Hepatic stellate cell (primary cell): Measurements from ENCODE around the gene ZNF638.

Source experiments
- DNase-seq: peaks from one replicate; pipeline ENCODE4 v3.0.0; 2011; ENCODE audit warnings: low spot score

Gene ZNF638

GRCh38 chr2:71456617-71457016, 125.0 kb downstream of the ZNF638 start:
- DNase-seq: no peak

DNA sequence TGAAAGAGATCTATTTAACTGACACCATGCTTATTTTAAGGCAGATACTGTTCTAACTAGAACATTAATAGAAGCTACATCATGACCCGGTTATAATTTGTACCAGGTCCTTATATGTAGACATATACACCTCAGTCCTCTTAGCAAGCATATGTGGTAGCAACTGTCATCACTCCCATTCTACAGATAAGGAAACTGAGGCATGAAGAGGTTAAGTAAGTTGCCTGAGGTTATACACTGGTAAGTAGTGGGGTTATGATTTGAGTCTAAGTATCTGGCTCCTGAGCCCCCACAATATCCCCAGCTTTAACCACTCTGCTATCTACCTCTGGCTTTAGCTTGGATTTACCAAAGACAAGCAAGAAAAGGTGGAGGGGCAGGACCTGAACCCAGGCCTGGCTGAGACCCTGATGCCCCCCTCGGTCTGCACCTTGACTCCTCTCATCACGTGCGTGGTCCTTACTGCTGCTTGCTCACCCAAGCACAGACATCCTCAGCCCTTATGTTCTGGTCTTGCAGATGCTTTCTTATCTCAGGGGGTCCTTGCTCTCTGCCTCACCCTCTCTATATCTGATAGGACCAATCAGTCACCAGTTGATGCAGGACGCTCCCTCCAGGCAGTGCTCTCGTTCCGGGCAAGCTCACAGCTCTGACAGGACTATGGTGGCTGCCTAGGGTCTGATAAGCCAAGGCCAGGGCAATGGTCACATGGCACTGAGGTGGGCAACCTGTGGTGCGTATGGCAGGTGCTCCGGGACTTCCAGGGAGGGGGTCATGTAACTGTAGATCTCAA, 125.7 kb downstream of the ZNF638 start:
- DNase-seq: no peak

DNA sequence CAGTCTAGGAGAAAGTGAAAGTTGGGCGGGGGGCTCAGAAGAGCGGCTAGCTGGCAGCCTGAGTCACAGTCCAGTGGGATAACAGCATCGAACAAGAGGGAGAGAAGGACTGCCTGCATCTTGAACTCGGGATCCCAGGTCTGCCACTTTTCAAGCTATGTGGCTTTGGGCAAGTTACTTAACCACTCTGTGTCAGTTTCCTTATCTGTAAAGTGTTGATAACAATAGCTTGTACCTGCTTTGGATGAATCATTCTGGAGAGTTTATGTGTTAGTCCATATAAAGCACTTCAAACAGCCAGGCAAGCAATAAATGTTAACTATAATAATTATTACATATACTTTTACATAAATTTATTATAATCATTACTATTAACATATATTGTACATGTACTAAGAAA, 126.3 kb downstream of the ZNF638 start:
- no peak for DNase-seq

GRCh38 chr2:71458413-71459083, 127.0 kb downstream of the ZNF638 start:
- peak; percentile 74 for DNase-seq

GRCh38 chr2:71459084-71459431, 127.5 kb downstream of the ZNF638 start:
- no peak for DNase-seq

DNA sequence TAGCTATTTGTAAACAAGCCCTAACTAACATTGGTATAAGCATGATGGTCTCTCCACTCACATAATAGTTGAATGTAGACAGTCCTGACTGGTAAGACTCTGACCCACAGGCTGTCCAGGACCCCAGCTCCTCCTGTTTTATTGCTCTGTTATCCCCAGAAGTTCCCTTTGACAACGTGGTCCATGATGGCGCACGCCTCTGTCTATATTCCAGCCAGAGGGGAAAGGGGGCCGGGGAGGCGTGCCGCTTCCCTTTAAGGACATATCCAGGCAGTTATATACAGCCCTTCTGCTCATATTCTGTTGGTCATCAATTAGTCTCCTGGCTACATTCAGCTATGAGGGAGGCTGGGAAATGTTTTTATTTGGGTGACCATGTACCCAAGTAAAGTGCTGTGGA, 128.5 kb downstream of the ZNF638 start:
- no peak for DNase-seq

- peak; percentile 72 for DNase-seq
Measured at GRCh38 chr2:71460595-71461303, 129.2 kb downstream of the ZNF638 start.

DNA sequence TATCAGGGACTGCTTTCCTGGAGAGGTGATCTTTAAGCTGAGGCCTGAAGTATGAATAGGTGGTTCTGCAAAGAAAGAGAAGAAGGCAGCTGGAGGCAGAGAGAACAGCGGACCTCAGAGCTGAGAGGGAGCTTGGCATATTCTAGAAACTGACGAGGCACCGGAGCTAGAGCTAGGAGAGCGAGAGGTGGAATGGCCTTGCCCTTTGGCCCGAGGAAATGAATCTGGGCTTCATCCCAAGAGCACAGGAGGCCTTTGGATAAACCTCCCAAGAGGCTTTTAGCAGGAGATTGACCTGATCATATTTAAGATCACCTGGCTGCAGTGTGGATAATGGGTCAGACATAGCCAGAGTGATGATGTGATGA, 129.7 kb downstream of the ZNF638 start:
- no peak for DNase-seq

DNA sequence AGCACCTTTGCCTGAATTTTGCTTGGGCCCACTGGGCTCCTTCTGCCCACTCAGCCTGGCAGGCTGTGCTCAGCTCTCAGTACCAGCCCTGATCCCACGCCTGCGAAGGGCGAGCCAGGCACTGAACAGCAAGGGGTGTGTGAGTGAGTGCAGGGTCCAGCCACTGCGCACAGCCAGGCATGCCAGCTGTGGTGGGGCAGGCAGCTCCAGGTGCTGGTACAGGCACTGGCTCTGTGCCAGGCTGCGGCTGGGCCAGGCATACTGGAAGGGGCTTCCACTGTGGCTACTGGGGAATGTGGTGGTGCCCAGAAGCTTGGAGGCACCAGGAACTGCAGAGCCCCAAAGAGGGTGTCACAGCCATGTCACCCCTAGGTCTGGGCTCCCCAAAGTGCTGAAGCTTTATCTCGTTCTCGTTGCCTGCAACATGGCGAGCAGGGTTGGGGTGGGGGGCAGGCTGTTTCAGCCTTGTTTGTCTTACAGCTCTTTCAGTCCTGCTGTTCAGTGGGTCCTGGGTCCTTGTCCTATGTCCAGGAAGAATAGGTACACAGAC, 130.5 kb downstream of the ZNF638 start:
- no peak for DNase-seq

GRCh38 chr2:71462641-71463341, 131.2 kb downstream of the ZNF638 start:
- no peak for DNase-seq

DNA sequence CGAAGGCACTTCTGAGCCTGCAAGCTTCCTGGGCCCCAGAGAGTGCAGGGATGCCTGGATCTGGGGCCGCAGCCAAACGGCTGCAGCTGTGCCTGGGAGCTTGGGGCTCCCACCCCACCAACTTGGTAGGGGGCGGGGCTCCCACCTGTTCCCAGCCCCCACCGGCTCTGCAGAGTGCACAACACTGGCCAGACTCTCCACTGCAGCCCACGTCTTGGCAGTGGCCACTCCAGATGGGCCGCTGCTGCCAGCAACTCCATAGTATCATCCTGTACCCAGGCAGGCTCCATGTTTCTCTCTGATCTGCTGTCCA, 131.7 kb downstream of the ZNF638 start:
- DNase-seq: no peak

GRCh38 chr2:71464389-71464788, 132.8 kb downstream of the ZNF638 start:
- no peak for DNase-seq

DNA sequence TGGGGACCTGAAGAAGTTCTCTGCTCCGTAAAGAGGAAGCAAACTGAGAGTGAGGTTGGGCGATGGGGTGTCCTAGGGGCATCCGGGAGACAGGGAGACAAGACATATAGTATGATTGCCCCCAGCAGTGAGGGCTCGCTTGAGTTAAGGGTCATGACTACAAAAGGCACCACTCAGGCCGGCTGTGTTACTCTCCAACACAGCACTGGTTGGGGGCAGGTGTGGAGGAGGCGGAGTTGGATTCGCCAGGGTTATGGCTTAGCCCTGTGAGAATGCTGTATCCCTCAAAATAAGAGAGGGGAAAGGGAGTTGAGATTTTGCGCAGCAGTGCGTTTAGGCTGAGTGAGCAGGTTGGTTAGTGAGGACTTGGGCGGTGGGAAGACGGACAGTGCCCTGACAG, 133.8 kb downstream of the ZNF638 start:
- no peak for DNase-seq

DNA sequence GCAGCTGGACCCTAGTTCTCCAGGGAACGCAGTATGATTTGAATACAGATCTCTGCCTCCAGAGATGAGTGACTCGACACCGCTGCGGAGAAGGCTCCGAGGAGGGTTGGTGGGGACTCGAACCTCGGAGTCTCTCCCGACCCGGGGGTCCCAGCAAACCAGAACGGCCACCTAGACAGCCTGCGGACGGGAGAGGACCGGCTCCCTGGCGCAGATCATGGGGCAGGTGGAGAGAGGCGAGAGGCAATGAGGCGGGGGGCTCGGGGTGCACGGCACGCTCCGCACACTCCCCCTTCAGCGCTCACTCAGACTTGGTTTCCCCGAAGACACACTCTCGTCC, 134.3 kb downstream of the ZNF638 start:
- no peak for DNase-seq

DNA sequence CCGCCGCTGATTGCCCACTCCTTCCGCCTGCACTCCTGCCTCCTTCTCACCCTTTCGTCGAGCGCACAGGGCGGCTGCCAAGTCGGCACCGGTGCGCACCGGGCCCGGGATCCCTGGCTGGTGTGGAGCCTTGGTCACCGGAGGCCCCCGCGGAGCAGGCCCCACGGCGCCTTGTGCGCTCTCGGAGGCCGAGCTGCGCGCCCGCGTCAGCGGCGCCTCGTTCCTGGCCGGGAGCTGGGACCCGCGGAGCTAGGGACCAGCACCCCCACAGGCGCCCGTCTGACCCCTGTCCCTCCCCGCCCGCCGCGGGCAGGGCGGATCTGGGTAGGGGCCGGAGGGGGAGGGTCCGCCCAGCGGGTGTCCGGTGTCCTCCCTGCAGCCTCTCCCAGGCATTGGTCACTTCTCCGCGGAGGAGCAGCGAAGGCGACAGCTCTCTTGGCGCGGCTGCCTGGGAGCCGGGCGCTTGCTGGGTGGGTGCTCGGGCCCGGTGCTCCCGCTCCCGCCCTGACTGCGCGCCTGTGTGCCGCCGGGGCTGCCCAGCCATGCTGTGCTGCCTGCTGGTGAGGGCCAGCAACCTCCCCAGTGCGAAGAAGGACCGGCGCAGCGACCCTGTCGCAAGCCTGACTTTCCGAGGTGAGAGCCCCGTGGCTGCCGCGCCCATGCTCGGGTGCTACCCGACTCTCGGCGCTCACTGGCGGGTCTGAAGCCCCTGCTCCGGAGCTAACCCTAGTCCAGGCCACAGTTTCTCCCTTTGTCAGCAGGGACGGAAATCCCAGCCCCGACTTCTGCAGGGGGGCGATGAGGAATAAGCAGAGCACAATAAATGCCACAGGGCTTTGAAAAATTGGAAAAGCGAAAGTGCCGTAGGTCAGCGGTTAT, 135.0 kb downstream of the ZNF638 start:
- DNase-seq: peak; percentile 83

DNA sequence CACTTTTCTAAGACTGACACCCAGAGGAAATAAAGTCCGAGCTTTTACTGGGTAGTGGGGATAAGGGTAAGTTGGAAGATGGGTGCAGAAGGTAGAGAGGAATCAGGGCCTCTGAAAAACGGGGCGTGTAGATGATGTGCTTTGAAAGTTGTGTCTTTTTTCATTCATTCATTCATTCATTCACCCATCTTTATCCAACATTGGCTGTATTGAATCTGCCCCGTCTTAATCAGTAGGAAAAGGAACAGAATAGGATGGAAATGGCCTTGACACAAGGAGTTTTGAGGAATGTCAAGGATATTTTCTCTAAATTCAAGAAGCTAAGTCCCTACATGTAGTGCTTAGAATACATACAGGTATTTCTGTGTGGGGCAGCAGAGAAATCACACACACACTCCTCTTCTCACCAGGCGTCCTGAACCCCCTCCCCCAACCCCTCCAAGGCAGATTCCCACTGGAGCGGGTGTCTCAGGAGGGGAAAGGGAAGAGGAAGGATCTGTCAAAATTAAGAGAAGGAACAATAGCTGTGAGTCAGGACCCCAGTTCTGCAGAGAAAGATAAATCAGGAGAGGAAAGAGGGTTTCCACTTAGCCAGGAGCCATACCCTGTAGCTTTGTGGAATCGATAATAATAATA, 135.7 kb downstream of the ZNF638 start:
- DNase-seq: peak; percentile 23

- DNase-seq: no peak
Measured at GRCh38 chr2:71468279-71469015, 136.9 kb downstream of the ZNF638 start.

DNA sequence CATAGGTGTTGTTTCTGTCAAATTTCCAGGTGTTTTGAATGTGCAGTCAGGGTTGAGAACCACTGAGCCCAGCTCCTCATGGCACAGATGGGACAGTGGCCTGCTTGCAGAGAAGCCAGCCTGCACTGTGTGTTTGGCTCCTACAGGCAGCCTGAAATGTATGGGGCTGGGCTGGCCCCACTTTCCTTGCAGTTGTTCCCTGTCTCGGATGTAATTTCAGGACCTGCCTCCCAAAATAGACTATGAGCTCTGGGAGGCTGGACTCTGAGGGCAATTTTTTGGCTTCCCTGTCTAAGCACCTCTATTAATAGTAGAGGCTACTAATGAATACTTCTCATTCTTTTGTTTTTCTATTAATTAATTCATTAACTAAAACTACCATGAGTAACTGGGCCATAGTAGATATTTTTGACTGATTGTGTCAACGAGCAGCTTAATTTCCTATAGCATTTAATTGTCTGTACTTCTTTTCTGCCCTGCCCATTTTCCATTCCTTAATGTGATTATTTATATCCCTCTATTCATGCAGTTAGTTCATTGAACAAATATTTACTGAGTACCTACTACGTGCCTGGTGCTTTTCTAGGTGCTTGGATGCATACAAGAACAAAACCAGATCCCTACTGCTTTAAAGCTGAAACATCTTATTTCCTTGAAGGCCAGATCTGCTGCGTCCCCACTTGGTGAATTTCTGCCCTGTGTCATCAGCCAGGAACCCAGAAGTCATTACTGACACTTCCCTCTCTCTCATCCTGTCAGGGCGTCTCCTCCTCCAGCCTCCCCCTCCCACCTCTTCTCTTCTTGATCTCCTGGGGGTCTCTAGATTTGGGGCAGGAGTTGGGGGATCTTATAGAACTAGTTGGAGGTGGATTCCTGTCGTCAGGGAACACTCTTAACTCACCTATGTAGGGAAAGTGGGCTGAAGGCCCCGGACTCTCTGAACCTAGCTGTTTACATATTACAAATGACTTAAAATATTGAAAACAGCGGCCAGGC, 138.1 kb downstream of the ZNF638 start:
- DNase-seq: no peak

DNA sequence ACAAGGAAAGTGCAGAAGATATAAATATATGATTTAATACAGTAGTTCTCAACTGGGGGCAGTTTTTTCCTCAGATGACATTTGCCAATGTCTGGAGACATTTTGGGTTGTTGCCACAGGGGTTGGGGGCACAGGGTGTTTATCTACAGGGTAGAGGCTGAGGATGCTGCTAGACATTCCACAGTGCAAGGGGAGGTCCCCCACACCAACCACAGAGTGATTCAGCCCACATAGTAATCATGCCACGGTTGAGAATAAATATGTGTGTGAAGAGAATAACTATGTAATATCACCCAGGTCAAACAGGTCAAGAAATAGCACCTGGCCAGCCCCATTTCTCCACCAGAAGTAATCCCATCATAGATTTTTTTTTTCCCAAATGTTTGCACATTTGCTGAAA, 139.7 kb downstream of the ZNF638 start:
- peak; percentile 89 for DNase-seq
